T follicular helper cell (primary cell): ENCODE results near the gene PHF11.

Source experiments
- DNase-seq: peaks from one replicate; pipeline ENCODE4 v3.0.0-alpha.2; 2020; ENCODE audit warnings: low read depth
- total RNA-seq, 2 experiments: gene quantifications; one replicate each; lab custom pipeline; 2026; lab: John Stamatoyannopoulos, UW

Gene PHF11
- total RNA-seq, result 71.1 to 80.7 reads per million in 2 experiments

- peak; percentile 77 for DNase-seq
These were observed at the start of gene PHF11 for GRCh38 chr13:49495783-49496762. PHF11 (plus strand) TSS chr13:49495953; CDS start chr13:49496002, 49 bp downstream.

DNA sequence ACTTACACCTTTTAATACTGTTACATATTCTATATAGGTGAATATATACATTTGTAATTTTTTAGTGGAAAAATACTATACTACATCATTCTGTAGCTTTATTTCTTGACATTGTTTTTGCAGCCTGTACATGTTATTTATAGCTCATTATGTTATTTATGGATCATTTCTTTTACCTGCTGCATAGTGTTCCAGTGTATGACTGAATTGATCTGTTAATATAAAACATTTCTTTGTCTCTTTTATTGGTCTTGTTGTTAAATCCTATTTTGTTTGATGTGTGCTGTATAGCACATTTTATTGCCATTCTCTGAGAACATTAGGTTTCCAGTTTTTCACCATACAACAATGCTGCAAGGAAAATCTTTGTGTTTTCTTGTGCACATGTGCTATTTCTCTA is 49.3 kb upstream of the PHF11 start:
- DNase-seq, result no peak

DNA sequence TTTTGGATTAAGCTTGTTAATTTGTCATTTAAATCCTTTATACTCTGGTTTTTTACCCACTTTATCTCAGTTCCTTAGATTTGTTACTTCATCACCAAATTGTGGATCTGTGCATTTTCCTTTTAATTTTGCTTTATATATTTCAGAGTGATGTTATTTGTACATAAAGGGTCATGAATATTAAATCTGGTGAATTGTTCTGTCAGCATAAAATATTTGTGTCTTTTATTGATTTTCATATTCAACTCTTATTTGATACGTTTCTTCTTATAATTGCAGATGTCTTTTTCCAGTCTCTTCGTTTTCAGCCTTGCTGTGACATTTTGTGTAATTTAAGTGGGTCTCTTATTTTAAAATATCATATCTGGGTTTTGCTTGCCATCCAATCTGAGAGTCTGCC is 47.0 kb upstream of the PHF11 start:
- DNase-seq, result no peak

GRCh38 chr13:49450105-49450819 is 45.5 kb upstream of the PHF11 start:
- DNase-seq, result no peak

GRCh38 chr13:49452725-49453457 is 42.9 kb upstream of the PHF11 start:
- DNase-seq, result no peak

DNA sequence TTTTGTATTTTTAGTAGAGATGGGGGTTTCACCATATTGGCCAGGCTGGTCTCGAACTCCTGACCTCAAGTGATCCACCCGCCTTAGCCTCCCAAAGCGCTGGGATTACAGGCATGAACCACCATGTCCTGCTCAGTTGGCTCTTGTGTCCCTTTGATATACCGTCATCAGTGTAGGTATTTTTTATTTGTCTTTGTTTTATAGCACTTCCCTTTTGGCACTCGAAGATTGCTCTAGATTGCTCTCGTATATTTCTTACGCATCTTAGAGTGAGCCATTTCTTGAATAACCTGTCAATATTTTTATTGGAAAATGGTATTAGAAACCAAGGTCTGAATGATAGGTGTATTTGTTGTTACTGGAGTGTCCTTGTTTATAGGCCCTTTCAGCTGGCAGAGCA is 42.3 kb upstream of the PHF11 start:
- no peak for DNase-seq

DNA sequence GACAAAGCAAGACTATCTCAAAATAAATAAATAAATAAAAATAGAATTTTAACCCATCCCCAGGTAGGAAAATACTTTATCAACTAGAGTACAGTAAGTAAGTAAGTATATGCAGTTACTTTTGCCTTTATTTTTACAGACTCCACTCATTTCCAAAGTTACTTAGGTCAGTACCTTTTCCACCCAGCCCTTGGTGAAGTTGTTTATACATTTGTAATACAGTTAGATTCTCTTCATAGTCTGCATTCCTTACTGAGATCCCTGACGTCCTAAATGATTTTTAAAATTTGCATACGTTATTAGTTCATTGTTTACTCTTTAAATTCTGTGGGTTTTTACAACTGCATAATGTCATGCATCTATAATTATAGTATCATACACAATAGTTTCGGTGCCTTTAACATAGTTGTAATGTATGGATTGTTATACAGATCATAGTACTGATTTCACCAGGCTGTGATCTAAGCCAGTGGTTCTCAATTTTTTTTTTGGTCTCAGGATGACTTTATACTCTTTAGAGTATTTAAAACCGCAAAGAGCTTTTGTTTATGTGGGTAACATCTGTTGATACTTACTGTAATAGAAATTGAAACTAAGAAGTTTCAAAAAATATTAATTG is 41.3 kb upstream of the PHF11 start:
- no peak for DNase-seq

DNA sequence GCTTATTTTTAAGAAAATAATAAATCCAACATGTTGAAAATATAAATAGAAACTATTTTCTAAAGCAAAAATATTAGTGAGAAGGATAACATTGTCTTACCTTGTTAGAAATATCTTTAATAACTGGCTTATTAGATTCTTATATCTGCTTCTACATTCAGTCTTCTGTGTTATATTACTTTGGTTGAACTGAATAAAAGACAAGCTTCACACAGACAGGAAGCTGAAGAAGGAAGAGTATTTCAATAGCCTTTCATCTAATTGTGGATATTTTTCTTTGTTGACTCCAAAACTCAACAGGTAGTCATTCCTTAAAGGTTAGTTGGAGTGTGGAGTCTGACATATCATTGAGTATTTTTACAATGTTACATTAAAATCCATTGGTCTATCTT is 40.8 kb upstream of the PHF11 start:
- no peak for DNase-seq

GRCh38 chr13:49456156-49456555 is 39.6 kb upstream of the PHF11 start:
- no peak for DNase-seq

DNA sequence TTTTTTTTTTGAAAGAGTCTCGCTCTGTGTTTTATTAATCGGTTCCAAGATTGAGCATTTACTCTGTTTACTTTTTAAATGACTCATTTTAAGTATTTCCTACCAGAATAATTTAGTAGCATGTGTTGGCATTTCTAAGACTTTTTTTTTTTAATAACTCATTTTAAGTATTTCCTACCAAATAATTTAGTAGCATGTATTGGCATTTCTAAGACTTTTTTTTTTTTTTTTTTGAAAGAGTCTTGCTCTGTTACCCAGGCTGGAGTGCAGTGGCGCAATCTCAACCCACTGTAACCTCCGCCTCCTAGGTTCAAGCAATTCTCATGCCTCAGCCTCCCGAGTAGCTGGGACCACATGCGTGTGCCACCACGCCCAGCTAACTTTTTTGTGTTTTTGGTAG is 38.5 kb upstream of the PHF11 start:
- DNase-seq, result no peak

GRCh38 chr13:49459580-49459979 is 36.2 kb upstream of the PHF11 start:
- DNase-seq, result no peak

DNA sequence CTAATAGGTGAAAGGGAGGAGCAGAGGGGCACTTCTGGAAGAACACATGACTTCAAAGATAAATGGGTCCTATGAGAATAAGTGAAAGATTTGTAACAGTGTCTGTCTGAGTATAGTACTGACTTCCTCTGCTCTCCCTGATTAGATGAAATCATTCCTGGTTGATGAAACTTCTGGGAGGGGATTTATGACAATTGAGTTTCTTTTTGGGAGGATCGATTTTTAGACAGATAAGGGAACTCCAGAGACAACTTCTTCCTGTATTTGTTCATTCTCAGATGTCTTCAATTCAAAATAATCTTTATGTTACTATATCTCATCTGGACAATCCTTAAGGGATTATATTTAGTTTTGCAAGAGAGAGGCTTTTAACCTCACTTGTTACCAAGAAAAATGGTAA is 31.7 kb upstream of the PHF11 start:
- DNase-seq, result no peak

DNA sequence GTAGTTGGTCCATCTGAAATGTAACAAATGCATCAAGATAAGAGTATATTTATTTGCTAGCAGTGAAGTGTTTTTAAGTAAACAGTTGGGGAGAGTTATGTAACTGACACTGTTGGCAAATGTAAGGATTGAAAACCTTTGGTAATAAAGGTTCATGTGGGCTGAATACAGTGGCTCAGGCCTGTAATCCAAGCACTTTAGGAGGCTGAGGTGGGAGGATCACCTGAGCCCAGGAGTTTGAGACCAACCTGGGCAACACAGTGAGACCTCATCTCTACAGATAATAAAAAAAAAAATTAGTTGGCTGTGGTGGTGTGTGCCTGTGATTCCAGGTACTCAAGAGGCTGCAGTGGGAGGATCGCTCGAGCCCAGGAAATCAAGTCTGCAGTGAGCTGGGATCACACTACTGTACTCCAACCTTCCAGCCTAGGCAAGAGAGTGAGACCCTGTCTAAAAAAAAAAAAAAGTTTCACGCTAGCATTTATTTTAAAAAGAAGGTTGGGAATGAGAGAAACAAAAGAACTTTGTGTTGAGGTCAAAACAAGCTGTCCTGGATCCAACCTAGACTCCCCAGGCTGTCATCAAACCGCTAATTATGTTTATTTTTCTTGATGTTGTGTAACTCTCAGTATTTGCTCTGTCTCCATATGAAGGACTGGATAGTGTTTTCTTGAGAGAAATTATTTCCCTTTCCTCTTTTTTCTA is 31.0 kb upstream of the PHF11 start:
- DNase-seq, result no peak

DNA sequence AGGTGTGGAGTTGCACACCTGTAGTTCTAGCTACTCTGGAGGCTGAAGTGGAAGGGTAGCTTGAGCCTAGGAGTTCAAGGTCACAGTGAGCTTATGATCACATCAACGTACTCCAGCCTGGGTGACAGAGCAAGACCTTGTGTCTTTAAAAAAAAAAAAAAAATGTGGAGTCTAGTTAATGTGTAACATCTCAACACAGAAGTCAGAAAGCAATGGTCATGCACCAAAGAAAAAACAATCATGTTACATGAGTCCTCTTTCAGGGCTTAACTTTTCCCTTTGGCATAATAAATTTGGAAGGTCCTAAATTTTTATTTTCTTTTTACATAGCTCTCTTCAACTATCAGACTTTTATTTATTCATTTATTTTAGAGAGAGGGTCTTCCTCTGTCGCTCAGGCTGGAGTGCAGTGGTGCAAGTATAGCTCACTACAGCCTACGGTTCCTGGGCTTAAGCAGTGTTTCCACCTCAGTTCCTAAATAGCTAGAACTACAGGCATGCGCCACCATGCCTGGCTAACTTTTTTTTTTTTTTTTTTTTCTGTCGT is 29.4 kb upstream of the PHF11 start:
- no peak for DNase-seq

GRCh38 chr13:49472186-49472585 is 23.6 kb upstream of the PHF11 start:
- DNase-seq, result no peak

- DNase-seq, result no peak
These were observed 19.2 kb upstream of the PHF11 start for GRCh38 chr13:49476529-49476928.

GRCh38 chr13:49481788-49482187 is 14.0 kb upstream of the PHF11 start:
- no peak for DNase-seq

GRCh38 chr13:49488563-49488962 is 7.2 kb upstream of the PHF11 start:
- DNase-seq, result no peak

GRCh38 chr13:49494645-49495044 is 1.1 kb upstream of the PHF11 start:
- DNase-seq, result no peak

GRCh38 chr13:49496837-49497236 is 1.1 kb downstream of the PHF11 start:
- peak; percentile 50 for DNase-seq

GRCh38 chr13:49497272-49497671 is 1.5 kb downstream of the PHF11 start:
- no peak for DNase-seq
